COLO829 (cell line): ENCODE data around the gene HJURP.
A peak's percentile ranks its signal among the peaks of the same experiment; 100 is the strongest.

Source experiments
- DNase-seq: peaks from one replicate; pipeline ENCODE4 v3.0.0; 2012; ENCODE audit warnings: low spot score

HJURP gene

DNA sequence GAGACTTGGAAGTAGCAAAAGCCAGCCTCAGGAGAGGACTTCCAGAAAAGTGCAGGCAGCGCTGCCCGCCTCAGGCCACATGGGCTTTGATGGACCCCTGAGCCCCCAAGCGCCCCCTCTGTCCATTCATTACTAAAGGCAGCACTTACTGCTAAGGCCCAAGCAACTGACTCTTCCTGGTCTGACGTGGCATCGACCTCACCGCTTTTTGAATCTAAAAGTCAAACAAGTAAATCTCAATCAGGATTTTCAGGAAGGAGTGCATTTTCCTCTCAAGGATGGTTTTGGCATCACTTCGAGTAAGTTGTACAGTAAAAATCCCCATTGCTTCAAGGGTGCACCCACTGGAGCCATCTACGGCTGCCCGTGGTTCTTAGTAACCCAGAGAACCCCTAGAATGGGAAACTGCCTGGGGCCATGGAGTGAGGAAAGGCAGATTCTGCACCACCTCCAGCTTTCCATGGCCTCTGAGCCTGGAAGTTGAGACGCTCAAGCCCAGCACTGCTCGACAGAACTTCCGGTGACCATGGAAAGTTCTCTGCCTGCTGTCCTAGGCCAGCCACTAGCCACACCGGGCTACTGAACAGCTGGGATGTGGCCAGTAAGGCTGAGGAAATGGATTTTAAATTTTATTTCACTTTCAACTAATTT, 7.0 kb downstream of the HJURP start:
- DNase-seq = no peak

- DNase-seq = no peak
Measured at GRCh38 chr2:233846387-233847247, 7.7 kb downstream of the HJURP start.

DNA sequence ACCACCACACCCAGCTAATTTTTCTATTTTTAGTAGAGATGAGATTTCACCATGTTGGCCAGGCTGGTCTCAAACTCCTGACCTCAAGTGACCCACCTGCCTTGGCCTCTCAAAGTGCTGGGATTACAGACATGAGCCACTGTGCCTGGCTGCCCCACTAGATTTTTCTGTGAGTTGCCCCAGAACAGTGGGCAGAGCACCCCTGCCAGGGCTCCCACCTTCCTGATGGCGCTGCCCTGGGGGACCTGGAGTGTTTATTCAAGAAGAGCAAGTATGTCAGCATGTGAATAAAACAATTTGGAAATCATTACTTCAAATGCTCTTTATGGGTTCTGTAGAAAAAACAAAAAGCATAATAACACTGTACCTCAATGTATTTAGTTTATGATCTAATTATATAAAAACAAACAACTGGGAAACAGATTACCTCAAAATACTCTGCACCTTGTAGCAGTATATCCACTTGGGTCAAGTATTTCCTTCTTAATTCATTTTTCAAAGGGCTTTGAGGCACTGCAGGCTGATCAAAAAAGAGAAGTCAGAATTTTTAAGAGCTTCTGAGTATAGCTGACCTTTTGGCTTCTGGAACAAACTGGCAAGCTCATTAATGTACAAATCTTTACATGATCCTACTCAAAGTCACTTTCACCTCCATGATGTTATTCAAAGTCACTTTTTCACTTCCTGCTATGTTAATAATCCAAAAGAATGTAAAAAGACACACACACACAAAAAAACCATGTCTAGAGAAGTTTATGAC, 8.9 kb downstream of the HJURP start:
- DNase-seq = no peak

DNA sequence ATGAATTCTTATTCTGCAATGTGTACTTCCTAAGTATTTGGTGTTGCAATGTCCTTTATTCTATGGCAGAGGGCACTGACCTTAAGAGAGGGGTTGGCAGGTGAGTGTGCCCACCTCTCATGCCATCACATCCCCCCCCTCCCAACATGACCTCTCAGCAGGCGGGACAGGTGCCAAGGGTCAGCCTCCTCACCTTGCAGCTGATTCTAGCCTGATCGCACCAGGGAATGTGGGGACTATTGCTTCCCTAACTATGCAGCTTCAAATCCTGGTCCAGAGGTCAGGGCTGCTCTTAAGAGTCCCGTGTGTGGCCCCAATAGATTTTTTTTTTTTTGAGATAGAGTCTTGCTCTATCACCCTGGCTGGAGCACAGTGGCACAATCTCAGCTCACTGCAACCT, 9.5 kb downstream of the HJURP start:
- no peak for DNase-seq

GRCh38 chr2:233844064-233844807, 10.1 kb downstream of the HJURP start:
- DNase-seq = no peak

- no peak for DNase-seq
Measured at GRCh38 chr2:233841183-233841582, 13.2 kb downstream of the HJURP start.

GRCh38 chr2:233840520-233840919, 13.8 kb downstream of the HJURP start:
- DNase-seq = no peak

- DNase-seq = no peak
Measured at GRCh38 chr2:233839447-233839820, 14.9 kb downstream of the HJURP start.

DNA sequence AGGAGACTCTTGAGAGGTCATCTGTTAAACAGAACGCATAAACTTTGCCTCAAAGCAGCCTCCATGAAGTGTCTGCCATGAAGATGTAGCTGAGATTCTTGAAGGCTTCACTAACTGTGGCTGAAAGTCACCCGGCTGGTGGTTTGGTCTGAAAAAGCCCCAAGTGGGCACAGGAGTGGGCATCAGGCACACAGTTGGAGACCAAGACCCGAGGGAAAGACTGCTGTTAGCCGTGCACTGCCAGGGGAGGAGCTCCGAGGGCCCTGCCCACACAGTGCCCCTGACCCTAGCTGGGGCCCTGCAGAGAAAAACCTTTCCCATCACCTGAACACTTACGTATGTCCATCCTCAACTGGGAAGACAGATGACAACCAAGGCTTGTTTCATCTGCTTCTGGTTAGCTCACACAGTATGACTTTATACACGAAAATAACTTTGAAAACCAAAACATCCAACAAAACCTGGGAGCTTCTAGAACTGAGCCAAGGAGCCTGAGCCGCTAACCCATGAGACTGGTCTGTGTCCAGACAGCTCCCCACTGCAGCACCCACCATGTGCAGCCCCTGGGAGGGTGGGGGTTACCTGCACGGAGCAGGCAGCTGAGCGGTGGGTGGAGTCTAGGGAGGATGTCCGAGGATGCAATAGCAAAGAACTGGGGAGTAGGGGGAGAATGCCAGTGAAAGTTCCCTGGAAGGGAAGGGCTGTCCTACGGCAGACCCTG, 15.4 kb downstream of the HJURP start:
- no peak for DNase-seq

GRCh38 chr2:233838251-233838650, 16.1 kb downstream of the HJURP start:
- DNase-seq = no peak

- DNase-seq = no peak
Measured at GRCh38 chr2:233837694-233838229, 16.6 kb downstream of the HJURP start.

DNA sequence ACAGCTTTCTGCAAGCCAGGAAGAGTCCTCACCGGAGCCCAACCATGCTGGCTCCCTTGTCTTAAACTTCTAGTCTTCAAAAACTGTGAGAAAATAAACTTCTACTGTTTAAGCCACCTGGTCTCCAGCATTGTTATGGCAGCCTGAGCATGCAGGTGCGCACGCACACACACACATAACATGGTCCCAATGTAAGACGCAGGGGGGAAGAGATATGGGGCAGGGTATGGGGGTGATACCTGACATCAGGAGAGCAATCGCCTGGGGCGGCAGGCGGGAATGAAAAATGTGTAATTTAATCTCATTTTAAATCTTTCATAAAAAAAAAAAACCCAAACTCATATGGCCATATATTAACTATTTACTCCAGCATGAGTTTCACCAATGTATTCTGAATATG, 18.0 kb downstream of the HJURP start:
- no peak for DNase-seq

DNA sequence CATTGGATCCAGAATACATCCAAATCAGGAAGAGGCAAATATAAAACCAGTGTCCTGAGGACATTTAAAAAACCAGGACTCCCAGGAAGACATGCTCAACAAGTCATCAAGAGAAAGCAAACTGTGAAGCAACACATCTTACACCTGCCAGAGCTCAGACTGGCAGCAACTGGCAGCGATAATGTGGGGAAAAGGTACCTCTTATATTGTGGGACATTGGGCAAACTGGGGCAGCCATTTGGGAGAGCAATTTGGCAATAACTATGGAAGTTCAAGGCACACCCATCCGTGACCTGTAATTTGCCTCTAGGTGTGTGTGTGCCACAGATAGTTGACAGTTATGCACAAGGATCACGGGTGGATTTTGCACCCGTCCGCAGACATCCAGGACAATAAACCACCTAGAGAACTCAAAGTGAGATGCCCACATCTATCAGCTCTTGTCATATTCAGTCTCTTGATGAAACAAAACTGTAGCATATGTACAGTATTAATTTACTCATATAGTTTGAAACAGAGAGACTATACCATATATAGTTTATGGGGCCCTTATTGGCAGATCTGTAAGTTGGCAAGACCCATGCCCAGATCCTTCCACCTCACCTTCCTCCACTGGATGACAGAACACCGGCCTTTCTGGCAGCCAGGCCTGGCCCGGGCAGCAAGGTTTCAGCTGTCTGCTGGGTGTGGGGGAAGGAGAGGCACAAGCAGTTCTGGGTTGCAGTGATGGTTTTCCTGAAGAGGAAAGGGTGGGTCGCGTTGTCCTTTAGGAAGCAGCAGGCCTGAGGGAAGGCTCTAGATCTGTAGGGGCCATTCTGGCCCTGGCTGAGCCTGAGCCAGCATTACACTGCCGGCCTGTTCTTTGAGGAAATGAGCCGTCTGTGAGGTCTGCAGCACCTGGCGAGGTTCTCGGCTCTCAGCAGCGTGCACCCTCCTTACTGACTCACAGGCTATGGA, 18.8 kb downstream of the HJURP start:
- DNase-seq = no peak

GRCh38 chr2:233833345-233833744, 21.0 kb downstream of the HJURP start:
- no peak for DNase-seq

GRCh38 chr2:233832869-233833311, 21.4 kb downstream of the HJURP start:
- peak; percentile 45 for DNase-seq

DNA sequence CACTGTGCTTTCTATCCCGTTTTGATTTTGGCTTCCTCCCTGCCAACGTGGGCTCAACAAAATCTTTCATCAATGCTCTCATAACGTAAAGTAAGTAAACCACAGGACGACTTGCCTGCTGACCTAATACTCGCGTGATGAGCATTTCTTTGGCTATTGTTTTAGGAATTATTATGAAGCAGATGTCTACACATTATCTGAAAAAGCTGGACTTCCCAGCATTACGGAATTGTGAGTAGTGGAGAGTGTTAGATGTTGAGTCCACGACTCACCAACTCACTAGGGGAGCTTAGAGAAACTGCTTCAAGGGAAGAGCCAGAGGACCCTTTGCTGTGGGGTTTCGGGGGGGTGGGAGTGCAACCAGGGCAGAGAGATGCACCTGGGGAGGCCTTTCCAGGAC, 21.9 kb downstream of the HJURP start:
- DNase-seq = no peak

DNA sequence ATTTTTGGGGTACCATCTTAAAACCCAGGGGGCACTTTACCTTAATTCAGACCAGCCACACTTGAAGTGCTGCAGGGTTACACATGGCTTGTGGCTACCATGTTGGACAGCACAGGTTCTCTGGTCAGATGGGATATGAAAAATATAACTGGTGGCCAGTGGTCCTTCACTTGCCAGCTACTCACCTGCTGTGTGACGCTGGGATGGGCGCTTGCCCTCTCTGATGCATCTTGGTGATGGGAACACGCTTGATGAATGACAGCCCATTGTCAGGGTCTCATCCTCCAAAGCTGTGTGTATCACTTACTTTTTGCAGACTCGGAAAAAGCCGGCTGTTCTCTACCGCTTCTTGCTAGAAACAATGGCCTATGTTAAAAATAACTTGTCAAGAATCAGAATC, 22.5 kb downstream of the HJURP start:
- DNase-seq = no peak

DNA sequence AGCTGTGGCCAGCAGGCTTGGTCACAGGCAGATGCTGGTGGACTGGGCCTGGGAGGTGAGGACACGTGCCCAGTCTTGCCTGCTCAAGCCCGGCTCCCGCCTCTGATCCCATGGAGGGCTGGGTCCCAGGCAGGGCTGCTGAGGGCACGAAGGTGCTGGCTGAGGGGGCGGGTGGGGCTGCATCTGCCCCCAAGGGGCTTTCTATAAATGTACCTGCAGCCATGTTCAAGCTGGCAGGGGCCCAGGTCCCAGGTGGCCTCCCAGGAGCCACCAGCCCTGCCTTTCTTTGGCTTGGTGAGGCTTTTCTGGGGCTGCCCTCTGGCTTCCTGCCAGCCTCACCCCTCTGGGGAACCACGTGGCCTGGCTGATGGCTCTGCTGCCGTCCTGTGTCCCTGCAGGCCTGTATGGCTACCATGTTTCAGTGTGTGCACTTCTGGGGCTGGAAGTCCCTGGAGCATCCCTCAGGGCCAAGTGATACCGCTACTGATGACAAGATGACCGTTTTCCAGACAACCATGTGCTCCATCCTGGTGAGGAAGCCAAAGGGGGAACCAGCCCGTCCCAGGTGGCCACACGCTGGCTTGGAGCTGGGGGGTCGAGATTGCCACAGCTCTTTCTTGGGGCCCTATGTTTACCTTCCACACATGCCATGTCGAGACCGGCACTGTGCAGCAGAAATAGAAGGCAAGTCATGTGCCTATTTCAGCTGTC, 23.2 kb downstream of the HJURP start:
- DNase-seq = no peak

- no peak for DNase-seq
Measured at GRCh38 chr2:233830111-233830802, 24.1 kb downstream of the HJURP start.
